AG08395 (cell line): ENCODE results near the gene GJA3.

ENCODE experiments used
- DNase-seq: peaks from one replicate; pipeline ENCODE4 v3.0.0; 2012; ENCODE audit warnings: mixed read lengths, low spot score

Gene GJA3

DNA sequence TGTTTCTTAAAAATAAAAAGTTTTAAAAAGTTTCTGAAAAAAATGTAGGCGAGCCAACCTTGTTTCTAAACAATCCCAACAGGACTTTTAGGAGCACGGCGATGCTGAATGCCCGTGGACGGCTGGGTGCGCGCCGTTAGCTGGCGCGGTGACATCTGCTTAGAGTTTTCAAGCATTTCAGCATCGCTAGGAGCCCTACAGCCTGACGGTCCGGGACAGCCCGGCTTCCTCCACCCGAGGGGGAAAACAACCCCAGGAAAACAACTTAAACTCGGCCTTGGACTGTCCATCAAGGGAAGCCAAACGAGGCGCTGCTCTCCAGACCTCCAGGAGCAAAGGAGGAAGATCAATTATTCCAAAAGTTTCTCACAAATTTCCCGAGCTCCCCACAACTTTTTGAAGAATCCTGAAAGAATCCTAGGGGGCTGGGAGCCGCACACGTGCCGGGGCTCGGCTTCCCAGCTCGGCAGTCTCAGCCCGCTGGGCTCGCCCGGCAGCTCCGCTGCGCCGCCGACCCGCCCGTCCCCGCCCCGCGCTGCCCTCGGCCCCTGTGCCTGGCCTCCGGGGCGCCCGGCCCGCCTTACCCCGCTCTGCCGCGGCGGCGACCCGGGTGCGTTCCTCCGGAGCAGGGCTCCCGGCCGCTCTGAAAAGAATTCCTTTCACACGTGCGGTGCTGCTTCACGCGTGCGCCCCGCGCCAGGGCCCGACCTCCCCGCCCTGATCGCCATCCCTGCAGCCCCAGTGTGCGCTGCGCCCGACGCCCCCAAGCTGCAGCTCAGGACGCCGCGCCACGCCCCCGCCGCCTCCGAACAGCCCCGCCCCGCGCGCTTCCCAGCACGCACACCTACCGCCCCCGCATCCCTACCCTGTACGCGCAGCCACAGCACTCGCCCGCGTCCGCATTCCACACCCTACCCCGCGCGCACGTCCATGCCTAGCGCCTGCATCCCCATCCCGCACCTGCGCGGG is at the start of gene GJA3:
Gene GJA3 (minus strand): TSS at position 747 of the 969 bp plus-strand sequence. CDS start 17,764 bp downstream, outside the sequence.
- DNase-seq: peak; percentile 26

DNA sequence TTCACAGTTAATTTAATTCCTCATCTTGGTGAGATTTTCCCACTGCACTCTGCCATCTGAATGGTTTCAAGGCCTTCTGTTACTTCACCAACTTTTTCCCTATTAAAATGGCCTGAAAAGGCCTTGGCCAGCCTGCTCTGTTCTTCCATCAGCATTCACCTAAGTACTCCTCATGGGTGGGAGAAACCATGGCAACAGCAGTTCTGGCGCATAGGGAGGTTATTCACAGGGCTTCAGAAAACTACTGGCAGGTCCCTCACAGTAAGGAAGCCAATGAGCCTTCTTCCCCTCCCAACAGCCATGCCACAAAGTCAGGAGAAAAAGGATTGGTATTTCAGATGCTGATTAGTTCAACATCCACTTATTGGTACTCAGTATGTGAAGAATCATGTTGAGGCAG is 49.1 kb upstream of the GJA3 start:
- DNase-seq: no peak

GRCh38 chr13:20206698-20207235 is 45.9 kb upstream of the GJA3 start:
- no peak for DNase-seq

- no peak for DNase-seq
These were observed 45.3 kb upstream of the GJA3 start for GRCh38 chr13:20206065-20206697.

GRCh38 chr13:20198781-20199180 is 37.9 kb upstream of the GJA3 start:
- DNase-seq: no peak

- DNase-seq: peak; percentile 62
These were observed 36.5 kb upstream of the GJA3 start for GRCh38 chr13:20197361-20197834.

GRCh38 chr13:20195801-20196200 is 34.9 kb upstream of the GJA3 start:
- DNase-seq: no peak

- DNase-seq: no peak
These were observed 33.2 kb upstream of the GJA3 start for GRCh38 chr13:20193907-20194631.

GRCh38 chr13:20193162-20193906 is 32.5 kb upstream of the GJA3 start:
- DNase-seq: no peak

DNA sequence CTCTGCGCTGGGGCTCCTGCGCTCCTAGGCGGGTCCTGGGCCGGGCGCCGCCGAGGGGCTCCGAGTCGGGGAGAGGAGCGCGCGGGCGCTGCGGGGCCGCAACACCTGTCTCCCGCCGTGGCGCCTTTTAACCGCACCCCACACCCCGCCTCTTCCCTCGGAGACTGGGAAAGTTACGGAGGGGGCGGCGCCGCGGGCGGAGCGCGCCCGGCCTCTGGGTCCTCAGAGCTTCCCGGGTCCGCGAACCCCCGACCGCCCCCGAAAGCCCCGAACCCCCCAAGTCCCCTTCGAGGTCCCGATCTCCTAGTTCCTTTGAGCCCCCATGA is 31.9 kb upstream of the GJA3 start, which contains the start of gene GJB2:
Gene GJB2 (minus strand): TSS at position 103 of the 326 bp plus-strand sequence. CDS start 3,357 bp downstream, outside the sequence.
- DNase-seq: no peak

DNA sequence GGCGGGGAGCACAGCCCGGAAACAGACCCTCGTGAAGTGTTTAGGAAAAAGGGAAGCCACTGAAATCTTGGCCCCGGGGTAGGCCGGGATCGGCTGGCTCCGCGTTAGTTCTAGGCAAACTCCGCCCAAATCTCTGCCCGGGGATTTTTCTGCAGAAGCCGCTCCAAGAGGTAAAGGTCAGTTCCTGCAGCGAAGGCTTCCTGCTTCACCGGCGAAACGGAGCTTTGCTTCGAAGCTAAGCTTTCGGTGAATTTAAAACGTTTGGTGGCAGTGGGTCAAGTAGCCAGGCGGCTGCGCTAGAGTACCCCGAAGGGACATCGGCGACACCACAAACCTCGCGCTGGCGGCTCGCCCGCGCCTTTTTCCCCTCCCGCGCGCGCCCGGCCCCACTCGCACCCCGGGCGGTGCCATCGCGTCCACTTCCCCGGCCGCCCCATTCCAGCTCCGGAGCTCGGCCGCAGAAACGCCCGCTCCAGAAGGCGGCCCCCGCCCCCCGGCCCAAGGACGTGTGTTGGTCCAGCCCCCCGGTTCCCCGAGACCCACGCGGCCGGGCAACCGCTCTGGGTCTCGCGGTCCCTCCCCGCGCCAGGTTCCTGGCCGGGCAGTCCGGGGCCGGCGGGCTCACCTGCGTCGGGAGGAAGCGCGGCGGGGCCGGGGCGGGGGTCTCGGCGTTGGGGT is 31.4 kb upstream of the GJA3 start:
- no peak for DNase-seq

GRCh38 chr13:20191311-20192157 is 30.7 kb upstream of the GJA3 start:
- no peak for DNase-seq

DNA sequence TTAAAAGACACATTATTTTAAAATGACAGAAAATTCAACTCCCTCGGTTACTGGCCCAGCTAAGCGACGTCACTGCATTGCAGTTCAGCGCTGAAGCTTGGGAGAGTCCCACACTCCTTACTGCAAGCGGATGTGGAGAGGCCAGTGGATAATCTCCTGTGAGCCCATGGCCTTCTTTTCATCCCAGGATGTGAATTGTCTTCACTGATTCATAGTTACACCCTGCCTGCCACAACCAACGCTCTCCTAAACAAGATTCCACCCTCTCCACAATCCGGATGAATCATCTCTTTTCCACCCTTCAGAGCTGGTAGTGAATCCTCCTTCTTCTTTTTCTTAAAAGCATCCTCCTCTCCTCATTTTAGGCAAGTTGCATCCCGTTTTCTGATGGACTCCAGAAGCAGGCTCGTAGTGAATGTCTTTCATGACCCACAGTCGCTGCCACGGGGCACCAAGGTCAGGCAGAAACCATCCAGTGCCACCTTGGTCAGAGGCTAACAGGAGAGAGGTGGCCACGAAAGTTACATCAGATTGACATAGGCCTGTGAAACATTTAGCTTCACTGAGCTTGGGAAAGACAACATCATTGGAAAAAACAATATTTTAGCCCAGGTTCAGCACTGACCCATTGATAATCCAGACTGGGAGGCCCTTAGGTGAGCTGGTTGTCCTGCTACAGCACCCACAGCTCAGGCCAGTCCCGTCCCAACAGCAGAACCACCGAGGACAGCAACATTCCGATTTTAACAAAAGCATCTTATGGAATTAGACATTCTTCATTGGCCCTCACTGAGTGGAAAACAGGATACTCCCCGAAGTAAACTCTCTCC is 29.8 kb upstream of the GJA3 start:
- DNase-seq: peak; percentile 79

GRCh38 chr13:20190076-20190475 is 29.2 kb upstream of the GJA3 start:
- no peak for DNase-seq

DNA sequence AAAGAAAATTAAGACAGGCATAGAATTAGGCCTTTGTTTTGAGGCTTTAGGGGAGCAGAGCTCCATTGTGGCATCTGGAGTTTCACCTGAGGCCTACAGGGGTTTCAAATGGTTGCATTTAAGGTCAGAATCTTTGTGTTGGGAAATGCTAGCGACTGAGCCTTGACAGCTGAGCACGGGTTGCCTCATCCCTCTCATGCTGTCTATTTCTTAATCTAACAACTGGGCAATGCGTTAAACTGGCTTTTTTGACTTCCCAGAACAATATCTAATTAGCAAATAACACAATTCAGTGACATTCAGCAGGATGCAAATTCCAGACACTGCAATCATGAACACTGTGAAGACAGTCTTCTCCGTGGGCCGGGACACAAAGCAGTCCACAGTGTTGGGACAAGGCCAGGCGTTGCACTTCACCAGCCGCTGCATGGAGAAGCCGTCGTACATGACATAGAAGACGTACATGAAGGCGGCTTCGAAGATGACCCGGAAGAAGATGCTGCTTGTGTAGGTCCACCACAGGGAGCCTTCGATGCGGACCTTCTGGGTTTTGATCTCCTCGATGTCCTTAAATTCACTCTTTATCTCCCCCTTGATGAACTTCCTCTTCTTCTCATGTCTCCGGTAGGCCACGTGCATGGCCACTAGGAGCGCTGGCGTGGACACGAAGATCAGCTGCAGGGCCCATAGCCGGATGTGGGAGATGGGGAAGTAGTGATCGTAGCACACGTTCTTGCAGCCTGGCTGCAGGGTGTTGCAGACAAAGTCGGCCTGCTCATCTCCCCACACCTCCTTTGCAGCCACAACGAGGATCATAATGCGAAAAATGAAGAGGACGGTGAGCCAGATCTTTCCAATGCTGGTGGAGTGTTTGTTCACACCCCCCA is 28.1 kb upstream of the GJA3 start:
- no peak for DNase-seq

GRCh38 chr13:20186771-20187170 is 25.9 kb upstream of the GJA3 start:
- DNase-seq: no peak

- no peak for DNase-seq
These were observed 24.7 kb upstream of the GJA3 start for GRCh38 chr13:20185366-20186056.
